ENCODE data around the gene MTMR1. TPM values are rescaled to one million over a fixed set of nuclear protein-coding genes. Genes with fewer than 3 reads are reported as not detected.

The MTMR1 gene
- total RNA-seq, 2 experiments from 2014 or later = 32.8 to 38.6 TPM

- Mint-ChIP-seq H3K27me3 (no peaks in the 10 kb centered on the region), H3K4me3 (no peak overlapping the region), H3K36me3 (ENCODE audit: low read depth) (peaks cover 34% of the 10 kb centered on the region), H3K27ac (no peak overlapping the region), H3K4me1 (ENCODE audit: low read depth) (peaks cover 64% of the 10 kb centered on the region), H3K9me3 (no peaks in the 10 kb centered on the region)
- DNase-seq (no peak), ATAC-seq (no peak)
- intact Hi-C loops (cut with micrococcal nuclease) = no loop called here
- TF ChIP-seq CTCF (IDR thresholded peaks at IDR 0.05) = no peak
- ChIA-PET POLR2A (no interaction called here), CTCF (interaction anchor here (1.5 to 1.8 kb wide), 2 partner anchors 17 to 18 kb away, joined by 6 to 9 read pairs; no protein-coding TSS in a partner anchor)
These were observed 6.9 kb downstream of the MTMR1 start for GRCh38 chrX:150700107-150700506.

GRCh38 chrX:150701377-150701776 lies 8.2 kb downstream of the MTMR1 start:
- Mint-ChIP-seq H3K4me3 (no peak overlapping the region), H3K4me1 (ENCODE audit: low read depth) (peaks cover 59% of the 10 kb centered on the region), H3K9me3 (no peaks in the 10 kb centered on the region), H3K27ac (peak overlapping the region; percentile 34), H3K36me3 (ENCODE audit: low read depth) (peaks cover 37% of the 10 kb centered on the region), H3K27me3 (no peaks in the 10 kb centered on the region)
- intact Hi-C loops (cut with micrococcal nuclease) = no loop called here
- POLR2A ChIA-PET = interaction anchor here (1.5 kb wide), 1 partner anchor 9 kb away, joined by 5 read pairs; the partner anchor contains the start of gene MTMR1
- CTCF ChIA-PET = interaction anchor here (1.3 to 1.8 kb wide), 2 partner anchors 18 to 114 kb away, joined by 4 to 9 read pairs; no protein-coding TSS in a partner anchor
- TF ChIP-seq CTCF (IDR thresholded peaks at IDR 0.05) = no peak
- DNase-seq (no peak), ATAC-seq (no peak)

GRCh38 chrX:150702966-150703694 lies 9.9 kb downstream of the MTMR1 start:
- Mint-ChIP-seq H3K27me3 (no peaks in the 10 kb centered on the region), H3K4me3 (no peak overlapping the region), H3K4me1 (ENCODE audit: low read depth) (peaks cover 59% of the 10 kb centered on the region), H3K27ac (peak overlapping the region; percentile 85), H3K9me3 (no peaks in the 10 kb centered on the region), H3K36me3 (ENCODE audit: low read depth) (peaks cover 42% of the 10 kb centered on the region)
- ChIA-PET CTCF (interaction anchor here (0.9 to 4.0 kb wide), 6 partner anchors 10 to 28 kb away, joined by 3 to 20 read pairs (median 4); partner anchors contain the start of gene MTMR1), POLR2A (interaction anchor here (0.6 to 1.9 kb wide), 3 partner anchors 8 to 10 kb away, joined by 4 to 6 read pairs (median 5); no protein-coding TSS in a partner anchor)
- ATAC-seq (no peak), DNase-seq (no peak)
- intact Hi-C loops (cut with micrococcal nuclease) = no loop called here
- TF ChIP-seq CTCF (IDR thresholded peaks at IDR 0.05) = no peak

- intact Hi-C loops (cut with micrococcal nuclease) = no loop called here
- peaks cover 60% of the 10 kb centered on the region for H3K4me1 Mint-ChIP-seq (ENCODE audit: low read depth)
- H3K27ac Mint-ChIP-seq = peak overlapping the region; percentile 85
- H3K4me3 Mint-ChIP-seq = no peak overlapping the region
- ChIA-PET CTCF (interaction anchor here (1.3 to 4.0 kb wide), 5 partner anchors 10 to 28 kb away, joined by 3 to 20 read pairs (median 5); partner anchors contain the start of gene MTMR1), POLR2A (interaction anchor here (1.9 kb wide), 1 partner anchor 8 kb away, joined by 6 read pairs; no protein-coding TSS in a partner anchor)
- no peaks in the 10 kb centered on the region for H3K27me3 Mint-ChIP-seq
- no peak for ATAC-seq
- DNase-seq = no peak
- H3K36me3 Mint-ChIP-seq (ENCODE audit: low read depth) = peaks cover 44% of the 10 kb centered on the region
- no peak for TF ChIP-seq CTCF (IDR thresholded peaks at IDR 0.05)
- no peaks in the 10 kb centered on the region for H3K9me3 Mint-ChIP-seq
These were observed 10.4 kb downstream of the MTMR1 start for GRCh38 chrX:150703695-150703974.

GRCh38 chrX:150704030-150704613 lies 10.9 kb downstream of the MTMR1 start:
- DNase-seq (peak; percentile 41), ATAC-seq (peak; percentile 83)
- H3K4me3 Mint-ChIP-seq = no peak overlapping the region
- peaks cover 65% of the 10 kb centered on the region for H3K4me1 Mint-ChIP-seq (ENCODE audit: low read depth)
- H3K27ac Mint-ChIP-seq = peak overlapping the region; percentile 85
- H3K27me3 Mint-ChIP-seq = no peaks in the 10 kb centered on the region
- peaks cover 47% of the 10 kb centered on the region for H3K36me3 Mint-ChIP-seq (ENCODE audit: low read depth)
- POLR2A ChIA-PET = interaction anchor here (1.9 kb wide), 1 partner anchor 9 kb away, joined by 6 read pairs; no protein-coding TSS in a partner anchor
- no peak for TF ChIP-seq CTCF (IDR thresholded peaks at IDR 0.05)
- H3K9me3 Mint-ChIP-seq = no peaks in the 10 kb centered on the region
- CTCF ChIA-PET = interaction anchor here (1.4 to 4.0 kb wide), 3 partner anchors 12 to 20 kb away, joined by 4 to 20 read pairs (median 5); no protein-coding TSS in a partner anchor
- intact Hi-C loops (cut with micrococcal nuclease) = no loop called here

All from activated CD8-positive, alpha-beta T cell treated with anti-CD3 and anti-CD28 coated beads for 36 hours (primary cell).